Left cardiac atrium (tissue), 4 donors: Measurements from ENCODE around the gene TMEM59. TPM values are rescaled to one million over a fixed set of nuclear protein-coding genes. Genes with fewer than 3 reads are reported as not detected.
"Not testable (repeated sequence)": the region's sequence is repeated elsewhere in the genome, so short reads cannot be mapped to it uniquely, and the experiment has no call there.

Experiments
- ATAC-seq, 2 donors: fragments of 200-7000 bp; cut with Tn5 transposase; one replicate each; pipeline ENCODE4 v1.9.1; 2020; ENCODE audit warnings: mild to moderate bottlenecking in 2 of 2, moderate library complexity in 2 of 2
- DNase-seq: peaks from one replicate; pipeline ENCODE4 v3.0.0-alpha.2; 2020
- intact Hi-C, 2 donors: fragments of 100-400 bp; cut with DNase I; formaldehyde crosslinking; loops; one replicate each; pipeline versions ENCODE4 v1.14.1 to v1.15.1; 2022 to 2023
- long read RNA-seq: library from polyadenylated mRNA; unstranded; transcript quantifications from one replicate; pipeline ENCODE4 v2.0.0, GENCODE V29; 2021
- total RNA-seq, 2 donors: library from RNA; stranded (reverse); fragmentation: NEBNext Ultra II Directional; extraction: Animal tissue kit (Norgen Biotek cat#: 25700); gene quantifications; one replicate each; pipeline ENCODE4 v1.2.1, GENCODE V29; 2021
- donor health status: DM: no; HTN: yes; CAD: no.
- donor health status: DM: no; HTN: yes; CAD: no; lungs with severe emphysema.
- donor health status: DM: yes; HTN: yes; CAD: no.
- donor health status: Dilated cardiomyopathy.

TMEM59 gene, protein sequence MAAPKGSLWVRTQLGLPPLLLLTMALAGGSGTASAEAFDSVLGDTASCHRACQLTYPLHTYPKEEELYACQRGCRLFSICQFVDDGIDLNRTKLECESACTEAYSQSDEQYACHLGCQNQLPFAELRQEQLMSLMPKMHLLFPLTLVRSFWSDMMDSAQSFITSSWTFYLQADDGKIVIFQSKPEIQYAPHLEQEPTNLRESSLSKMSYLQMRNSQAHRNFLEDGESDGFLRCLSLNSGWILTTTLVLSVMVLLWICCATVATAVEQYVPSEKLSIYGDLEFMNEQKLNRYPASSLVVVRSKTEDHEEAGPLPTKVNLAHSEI
- 100 to 1,000 TPM; 324 to 335 TPM for total RNA-seq
- long read RNA-seq, full-length matches to known transcripts, result 169 of 243 reads
- long read RNA-seq, partial matches to known transcripts, result 1 of 243 reads
- long read RNA-seq, other reads (novel, unspliced or antisense), result 73 of 243 reads

DNA sequence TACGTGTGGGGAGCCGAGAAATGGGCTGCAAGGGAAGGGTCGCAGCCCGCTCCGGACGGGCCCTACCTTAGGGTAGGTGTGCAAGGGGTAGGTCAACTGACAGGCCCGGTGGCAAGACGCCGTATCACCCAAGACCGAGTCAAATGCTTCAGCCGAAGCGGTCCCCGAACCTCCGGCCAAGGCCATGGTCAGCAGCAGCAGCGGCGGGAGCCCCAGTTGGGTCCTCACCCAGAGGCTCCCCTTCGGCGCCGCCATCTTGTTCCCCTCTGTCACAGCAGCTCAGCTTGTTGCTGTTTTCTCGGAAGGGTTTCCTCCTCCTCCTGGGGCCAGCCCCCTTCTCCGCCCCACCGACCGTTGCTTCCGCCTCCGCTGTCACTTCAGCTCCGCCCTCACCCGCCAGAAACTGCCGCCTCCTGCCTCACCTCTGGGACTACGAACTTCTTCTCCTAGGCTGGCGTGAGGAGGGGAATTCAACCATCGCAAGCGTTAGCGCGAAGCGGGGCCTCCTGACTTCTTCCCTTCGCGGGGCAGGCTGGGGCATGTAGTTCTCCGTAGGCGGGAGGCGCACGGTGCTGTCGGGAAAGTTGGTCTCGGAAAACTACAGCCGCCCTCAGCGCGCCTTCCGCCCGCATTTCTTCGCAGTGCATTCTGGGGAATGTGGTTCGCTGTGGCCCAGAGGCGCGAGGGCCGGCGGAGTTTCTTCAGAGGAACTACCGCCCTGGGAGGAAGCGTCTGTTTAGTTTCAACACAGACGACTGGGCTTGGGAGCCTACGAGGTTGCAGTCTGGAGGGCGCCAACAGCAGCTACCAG, at the start of gene TMEM59, which contains the start of gene TCEANC2:
Gene TMEM59 (minus strand): TSS at position 271 of the 811 bp plus-strand sequence. CDS start 16 bp downstream, at position 255.
Gene TCEANC2 (plus strand): TSS at position 675 of the 811 bp plus-strand sequence. CDS start 815 bp downstream, outside the sequence.
- DNase-seq, result peak; percentile 98
- intact Hi-C loops, result loop anchor here in 1 of 2 donors (10.0 kb wide), 1 partner anchor 352 kb away; the partner anchor contains the start of gene SSBP3
- ATAC-seq, result peak; percentile 97

DNA sequence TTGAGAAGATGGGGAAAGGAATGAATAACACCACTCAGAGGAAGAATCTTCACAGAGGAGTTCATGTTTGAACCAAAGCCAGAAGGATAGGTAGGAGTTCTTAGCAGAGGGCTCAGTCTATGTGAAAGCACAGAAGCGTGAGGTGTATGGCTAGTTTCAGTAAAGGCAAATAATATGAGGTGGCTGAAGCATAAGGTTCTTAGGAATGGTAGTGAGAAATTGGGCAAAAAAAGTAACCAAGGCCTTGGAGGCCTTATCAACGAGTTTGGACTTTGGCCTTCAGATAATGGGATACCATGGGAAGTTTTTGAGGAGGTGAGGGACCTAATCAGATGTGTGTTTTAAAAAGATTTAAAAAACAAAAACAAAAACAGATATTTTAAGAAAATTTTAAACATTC, 47.5 kb upstream of the TMEM59 start:
- intact Hi-C loops, result no loop called here
- DNase-seq (no peak), ATAC-seq (no peak)

DNA sequence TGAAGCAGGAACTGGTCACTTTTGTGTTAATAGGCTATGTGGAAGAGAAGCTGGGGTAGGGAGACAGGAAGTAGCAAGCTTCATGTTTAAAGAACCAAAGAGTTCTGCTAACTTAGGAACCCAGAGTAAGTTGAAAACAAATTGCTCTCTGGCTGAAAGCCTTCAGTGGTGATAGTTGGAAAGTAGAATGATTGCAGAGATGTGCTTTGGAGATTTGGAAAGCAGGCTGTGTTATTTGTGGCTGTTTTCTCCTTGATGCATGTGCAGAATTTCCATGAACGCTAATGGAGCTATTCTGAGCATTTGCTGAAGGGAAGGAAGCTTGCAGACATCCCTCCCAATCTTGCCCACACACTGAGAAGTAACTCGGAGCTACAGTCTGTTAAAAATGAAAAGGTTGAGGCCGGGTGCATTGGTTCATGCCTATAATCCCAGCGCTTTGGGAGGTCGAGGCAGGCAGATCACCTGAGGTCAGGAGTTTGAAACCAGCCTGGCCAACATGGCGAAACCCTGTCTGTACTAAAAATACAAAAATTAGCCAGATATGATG, 46.1 kb upstream of the TMEM59 start:
- DNase-seq (no peak), ATAC-seq (no peak)
- intact Hi-C loops, result no loop called here

DNA sequence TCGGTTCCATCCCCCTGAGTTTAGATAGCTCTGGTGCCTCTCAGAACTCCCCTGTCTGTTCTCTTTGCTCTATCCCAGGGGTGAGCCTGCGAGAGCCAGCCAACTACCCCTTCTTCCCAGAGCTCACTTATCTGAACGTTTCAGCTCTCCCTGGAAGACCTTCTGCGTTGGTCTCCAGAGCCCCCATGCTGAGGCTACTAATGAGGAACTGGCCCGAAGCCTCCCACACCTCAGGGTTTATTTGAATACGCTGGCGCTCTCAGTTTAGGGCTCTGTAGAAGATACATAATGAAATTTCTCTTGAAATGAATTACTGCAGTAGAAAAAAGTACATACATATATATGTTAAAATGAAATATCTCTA, 43.9 kb upstream of the TMEM59 start:
- ATAC-seq (no peak), DNase-seq (no peak)
- intact Hi-C loops, result no loop called here

DNA sequence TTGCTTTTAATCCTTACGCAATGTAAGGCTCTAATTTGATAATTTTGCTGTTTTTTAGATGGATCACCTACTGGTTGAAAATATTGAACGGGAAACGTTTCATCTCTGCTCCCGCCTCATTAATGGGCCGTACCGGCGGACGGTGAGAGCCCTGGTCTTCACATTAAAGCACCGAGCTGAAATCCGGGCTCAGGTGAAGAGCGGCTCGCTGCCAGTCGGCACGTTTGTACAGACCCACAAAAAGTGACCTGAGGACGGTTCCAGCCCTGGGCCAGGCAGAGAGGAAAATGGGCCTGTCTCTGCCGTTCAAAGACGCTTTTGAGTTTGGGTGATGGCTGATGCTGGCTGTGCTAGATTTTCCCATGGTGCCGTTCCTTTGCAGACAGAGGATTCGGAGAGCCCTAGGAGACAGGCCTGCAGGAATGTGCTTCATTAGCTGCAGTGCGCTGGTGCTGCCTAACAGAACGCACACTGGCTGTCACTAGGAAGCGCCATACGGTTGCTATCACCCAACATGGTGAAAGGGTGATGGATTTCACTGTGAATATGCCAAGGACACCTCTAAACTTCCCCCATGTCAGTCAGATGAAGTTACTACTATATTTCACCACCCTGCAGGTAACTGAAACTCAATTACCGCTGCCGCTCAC, 43.3 kb upstream of the TMEM59 start:
- no peak for ATAC-seq
- no peak for DNase-seq
- intact Hi-C loops, result no loop called here

DNA sequence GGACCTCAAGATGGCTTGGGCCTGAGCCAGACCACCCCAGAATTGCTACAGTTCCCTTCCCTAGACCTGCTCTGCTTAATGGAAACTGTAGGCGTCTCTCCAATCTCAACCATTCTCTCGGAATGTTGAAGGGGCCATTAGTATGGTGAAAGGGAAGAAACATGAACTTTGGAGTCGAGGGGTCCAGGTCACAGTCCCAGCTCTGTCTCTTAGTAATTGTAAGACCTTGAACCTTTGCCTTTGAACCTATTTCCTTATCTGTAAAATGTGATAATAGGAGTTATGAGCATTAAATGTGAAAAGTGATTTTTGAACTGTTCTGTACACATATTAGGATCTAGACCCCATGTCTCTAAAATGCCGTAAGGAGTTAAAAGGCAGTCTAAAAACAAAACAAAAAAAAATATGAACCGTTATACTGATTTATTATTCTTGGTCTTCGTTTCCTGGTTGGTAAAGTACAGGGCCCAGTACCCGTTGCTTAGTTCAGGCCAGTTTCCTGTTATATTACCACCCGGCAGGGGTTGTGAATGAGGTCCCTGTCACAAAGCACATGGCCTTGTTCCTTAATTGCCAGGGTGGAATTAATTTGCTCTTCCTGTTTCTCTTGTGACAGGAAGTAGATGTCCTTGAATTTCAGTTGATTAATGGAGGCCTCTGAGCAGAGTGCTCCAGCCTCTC, 42.7 kb upstream of the TMEM59 start:
- intact Hi-C loops, result no loop called here
- DNase-seq, result no peak
- ATAC-seq, result peak; percentile 35 to 38

DNA sequence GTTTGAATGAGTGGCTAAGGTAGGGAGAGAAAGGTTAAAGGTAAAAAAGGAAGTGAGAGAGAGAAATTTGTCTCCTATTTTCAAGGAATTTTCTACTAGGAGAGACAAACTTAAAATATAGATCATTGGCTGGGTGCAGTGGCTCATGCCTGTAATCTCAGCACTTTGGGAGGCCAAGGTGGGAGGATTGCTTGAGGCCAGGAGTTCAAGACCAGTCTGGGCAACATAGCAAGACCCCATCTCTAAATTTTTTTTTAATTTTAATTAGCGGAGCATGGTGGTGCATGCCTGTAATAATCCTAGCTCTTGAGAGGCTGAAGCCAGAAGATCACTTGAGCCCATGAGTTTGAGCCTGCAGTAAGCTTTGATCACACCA, 41.7 kb upstream of the TMEM59 start:
- intact Hi-C loops, ATAC-seq, DNase-seq: not testable (repeated sequence)

DNA sequence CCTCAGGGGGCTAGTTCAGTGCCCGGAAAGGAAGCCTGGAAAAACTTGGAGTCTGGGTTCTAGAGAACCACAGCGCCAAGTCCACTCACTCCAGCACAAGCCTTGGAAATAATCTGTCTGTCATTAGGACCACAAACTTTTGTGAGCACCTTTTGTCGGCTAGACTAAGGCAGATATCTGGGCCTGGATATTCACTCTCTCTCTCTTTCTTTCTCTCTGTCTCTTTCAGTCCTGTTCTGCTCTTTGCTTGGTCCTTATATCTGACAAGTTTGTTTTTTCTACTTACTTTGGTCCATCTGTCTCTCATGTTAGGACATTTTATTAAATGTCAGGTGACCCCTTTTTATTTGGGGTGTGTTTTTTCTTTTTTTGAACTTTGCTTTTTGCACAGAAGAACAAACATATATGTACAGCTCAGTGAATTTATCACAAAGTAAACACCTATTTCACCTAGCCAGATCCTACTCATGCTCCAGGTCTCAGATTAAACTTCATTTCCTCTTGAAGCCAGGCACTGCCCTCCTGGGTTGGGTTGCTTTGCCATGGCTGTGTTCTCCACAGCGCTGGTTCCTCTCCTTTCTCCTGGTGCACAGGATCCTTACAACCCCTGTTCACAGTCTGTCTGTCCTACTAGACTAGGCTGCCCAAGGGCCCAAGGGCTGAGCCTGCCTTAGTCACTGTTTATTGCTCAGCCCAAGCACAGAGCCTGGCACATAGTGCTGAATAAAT, 41.2 kb upstream of the TMEM59 start:
- no peak for ATAC-seq
- no peak for DNase-seq
- intact Hi-C loops, result no loop called here

DNA sequence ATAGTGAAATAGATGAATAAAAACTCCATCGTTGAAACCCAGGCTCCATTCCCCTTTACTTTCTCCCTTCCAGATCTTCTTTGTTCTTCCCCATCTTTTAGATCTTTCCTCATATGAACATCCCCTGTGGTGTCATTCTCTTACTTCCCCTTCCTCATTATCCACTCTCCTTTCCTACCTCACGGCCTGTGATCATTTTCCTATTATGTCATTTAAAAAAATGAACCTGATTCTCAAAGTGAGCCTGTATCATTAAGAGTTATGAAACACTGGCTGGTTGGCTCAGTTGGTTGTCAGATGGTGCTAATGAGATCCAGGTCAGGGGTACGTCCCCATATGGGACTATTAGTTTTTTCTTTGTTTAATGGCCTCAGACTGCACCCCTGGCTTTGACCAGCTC, 38.7 kb upstream of the TMEM59 start:
- ATAC-seq, result no peak
- no peak for DNase-seq
- intact Hi-C loops, result no loop called here

DNA sequence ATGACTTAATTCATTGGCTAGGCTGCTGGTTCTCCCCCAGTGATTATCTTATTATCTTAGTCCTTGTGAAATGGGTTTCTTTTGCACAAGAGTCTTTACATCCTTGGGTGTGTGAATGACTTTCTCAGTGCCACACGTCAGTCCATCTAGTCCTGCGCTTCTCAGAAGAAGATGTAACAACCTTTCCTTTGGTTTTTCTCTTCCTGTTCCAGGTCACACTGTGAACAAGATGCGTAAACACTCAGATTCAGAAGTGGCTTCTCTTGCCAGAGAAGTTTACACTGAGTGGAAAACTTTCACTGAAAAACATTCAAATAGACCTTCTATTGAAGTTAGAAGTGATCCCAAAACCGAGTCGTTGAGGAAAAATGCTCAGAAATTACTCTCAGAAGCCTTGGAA, 35.4 kb upstream of the TMEM59 start:
- no peak for DNase-seq
- intact Hi-C loops, result no loop called here
- no peak for ATAC-seq

DNA sequence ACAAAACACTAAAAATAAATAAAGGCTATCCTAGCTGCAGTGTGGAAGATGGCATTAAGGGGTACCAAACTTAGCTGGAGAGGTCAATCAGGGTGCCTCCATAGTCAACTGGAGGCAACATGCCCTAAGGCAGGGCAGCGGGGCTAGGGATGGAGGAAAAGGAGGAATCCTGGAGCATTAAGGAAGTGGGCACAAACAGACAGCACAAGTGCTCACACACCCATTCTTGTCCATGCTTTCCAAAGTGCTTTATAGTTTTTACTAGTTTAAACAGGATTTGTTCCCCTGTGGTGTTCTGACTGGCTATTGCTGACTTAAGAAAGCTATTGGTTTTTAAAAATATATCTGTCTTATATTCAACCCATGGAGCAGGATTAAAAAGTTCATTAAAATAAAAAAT, 33.8 kb upstream of the TMEM59 start:
- no peak for ATAC-seq
- no peak for DNase-seq
- intact Hi-C loops, result no loop called here

DNA sequence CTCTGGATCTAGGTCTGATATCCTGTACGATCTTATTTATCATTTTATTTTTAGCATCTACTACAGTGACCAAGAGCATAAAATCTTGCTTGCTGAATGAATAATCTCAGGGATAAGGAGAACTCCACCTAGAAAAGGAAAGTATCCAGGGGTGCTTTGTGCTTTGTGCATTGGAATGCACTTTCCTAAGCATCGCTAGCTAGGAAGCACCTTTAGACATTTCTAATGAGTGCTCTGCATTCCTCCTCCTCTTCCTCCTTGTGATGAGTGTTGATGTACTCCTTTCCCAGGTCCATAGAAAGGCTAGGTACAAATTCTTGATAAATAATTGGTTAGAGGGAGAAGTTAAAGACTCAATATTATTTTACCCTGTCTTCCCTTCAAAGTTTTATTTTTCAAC, 31.8 kb upstream of the TMEM59 start:
- DNase-seq, result no peak
- intact Hi-C loops, result no loop called here
- ATAC-seq, result no peak

DNA sequence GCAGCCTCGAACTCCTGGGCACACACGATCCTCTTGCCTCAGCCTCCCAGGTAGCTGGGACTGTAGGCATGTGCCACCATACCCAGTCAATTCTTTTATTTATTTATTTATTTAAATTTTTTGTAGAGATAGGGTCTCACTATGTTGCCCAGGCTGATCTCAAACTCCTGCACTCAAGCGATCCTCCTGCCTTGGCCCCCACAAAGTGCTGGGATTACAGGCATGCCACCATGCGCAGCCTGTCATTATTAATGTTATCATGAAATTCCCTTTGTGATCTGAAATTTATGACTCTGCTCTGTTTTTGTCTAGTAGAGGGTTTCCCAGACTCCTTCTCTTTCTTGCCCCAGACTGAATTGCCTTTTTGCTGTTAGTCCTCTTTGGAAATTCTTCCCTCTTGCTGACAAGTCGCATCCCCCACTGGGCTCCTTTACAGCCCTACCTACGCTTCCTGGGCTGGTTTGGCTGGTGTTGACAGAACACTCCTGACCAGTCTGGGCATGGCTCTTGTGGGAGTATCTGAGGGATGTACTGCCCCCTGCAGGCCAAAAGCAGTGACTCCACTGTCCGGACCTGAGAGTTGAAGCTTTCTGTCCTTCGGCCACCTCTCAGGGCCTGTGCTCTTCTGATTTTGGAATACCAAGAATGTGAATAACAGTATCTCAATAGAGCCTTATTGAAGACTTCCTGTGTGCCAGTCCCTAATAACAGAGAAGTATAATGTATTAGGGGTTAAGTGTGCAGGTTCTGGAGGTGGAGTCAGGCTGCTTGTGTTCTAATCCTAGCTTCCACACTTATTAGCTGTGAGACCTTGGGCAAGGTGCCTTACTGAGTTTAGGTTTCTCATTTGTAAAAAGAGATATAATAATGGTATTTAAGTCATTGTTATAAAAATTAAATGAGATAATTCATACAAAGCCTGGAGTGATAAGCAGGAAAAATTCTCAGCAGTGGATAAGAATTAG, 28.6 kb upstream of the TMEM59 start:
- ATAC-seq (peak; percentile 65 to 87), DNase-seq (peak; percentile 50)
- intact Hi-C loops, result no loop called here

DNA sequence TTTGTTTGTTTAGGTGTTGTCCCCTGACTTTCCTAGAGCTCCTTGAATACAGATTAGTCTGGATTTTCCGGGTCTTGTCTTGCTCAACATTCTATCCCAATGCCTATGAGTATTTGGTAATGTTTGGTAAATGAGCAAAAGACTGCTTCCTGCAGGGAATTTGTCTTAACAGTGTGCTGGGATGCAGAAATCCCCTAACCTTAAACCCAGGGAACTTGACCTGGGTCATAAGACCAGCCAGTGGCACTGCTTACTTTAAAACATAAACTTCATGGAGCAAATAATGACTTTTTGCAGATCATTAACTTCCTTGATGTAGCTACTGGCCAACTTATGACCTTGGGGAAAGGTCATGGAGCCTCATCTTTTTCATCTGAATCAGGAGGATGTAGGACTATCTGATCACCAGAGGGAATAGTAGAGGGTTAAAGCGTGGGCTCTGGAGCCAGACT, 27.6 kb upstream of the TMEM59 start:
- ATAC-seq (no peak), DNase-seq (no peak)
- intact Hi-C loops, result no loop called here

DNA sequence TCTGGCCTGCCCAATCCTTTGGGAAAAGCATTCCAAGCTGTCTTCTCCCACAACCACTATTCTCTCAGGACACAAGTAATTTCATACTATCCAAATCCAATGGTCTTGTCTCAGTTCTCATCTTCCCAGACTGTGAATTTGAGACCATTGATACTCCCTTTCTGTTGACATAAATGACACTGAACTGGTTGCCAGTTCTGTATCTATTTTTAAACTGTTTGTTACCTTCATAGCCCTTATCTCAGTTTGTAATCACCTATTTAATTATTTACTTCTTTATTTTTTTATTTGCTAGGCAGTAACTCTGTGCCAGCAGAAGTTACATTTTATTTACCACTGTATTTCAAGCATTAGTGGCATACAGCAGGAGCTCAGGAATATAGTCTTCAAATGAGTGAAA, 24.4 kb upstream of the TMEM59 start:
- ATAC-seq, result no peak
- DNase-seq, result no peak
- intact Hi-C loops, result loop anchor here (5.0 to 10.0 kb wide), 2 partner anchors 410 to 727 kb away; partner anchors contain the start of gene TTC22 (in 1 of the 2)

DNA sequence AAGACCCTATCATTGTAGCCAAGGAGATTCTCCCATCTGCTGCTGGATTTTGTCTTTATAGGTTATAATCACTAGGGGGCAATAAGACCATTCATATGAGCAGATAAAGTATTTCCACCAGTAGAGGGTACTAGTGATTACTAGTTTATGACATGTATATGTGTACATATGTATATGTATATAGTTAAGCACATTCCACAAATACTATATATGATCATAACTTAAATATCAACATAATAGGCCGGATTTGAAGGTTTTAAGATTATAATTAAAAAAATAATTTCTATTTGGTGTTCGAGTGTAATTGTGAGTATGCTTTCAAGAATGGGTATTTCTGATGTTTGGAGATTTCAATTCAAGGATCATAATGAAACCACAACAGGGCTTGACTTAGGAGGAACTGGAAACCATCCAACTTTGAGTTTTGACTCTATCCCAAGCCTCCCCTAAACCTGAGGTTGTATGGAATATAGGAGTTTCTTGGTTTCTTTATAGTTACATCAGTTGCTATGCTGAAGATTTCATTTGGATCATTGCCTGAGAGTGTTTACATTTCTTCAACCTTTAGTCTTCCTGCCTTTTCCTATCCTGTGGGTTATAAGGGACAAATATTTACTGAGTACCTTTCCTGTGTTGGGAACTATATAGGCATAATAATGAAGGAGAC, 17.3 kb upstream of the TMEM59 start:
- intact Hi-C loops, result loop anchor here in 1 of 2 donors (10.0 kb wide), 1 partner anchor 734 kb away; the partner anchor contains the start of gene TTC22
- ATAC-seq (peak; percentile 71 to 78), DNase-seq (no peak)
